ENCODE data around the gene PDE11A.

The PDE11A gene

GRCh38 chr2:177712462-177712861 is 360.1 kb downstream of the PDE11A start:
- Histone ChIP-seq H3K79me2 (ENCODE audit: insufficient read depth, low read length) (no peaks in the 10 kb centered on the region), H4K20me1 (ENCODE audit: low read depth, low read length) (no peaks in the 10 kb centered on the region), H3F3A (ENCODE audit: insufficient read depth) (no peaks in the 10 kb centered on the region), H3K27me3 (ENCODE audit: low read length) (no peaks in the 10 kb centered on the region), H3K9me2 (replicated peaks; ENCODE audit: insufficient read depth, low read length) (no peaks in the 10 kb centered on the region), H3K9ac (ENCODE audit: low read length) (no peak overlapping the region), H3K4me3 (ENCODE audit: insufficient read depth, low read length, poor library complexity, severe bottlenecking) (no peak overlapping the region), H3K4me2 (ENCODE audit: low read depth, low read length, poor library complexity, severe bottlenecking) (no peak overlapping the region), H3K36me3 (ENCODE audit: low read length) (no peaks in the 10 kb centered on the region), H3K9me3 (ENCODE audit: insufficient read depth, low read length) (no peaks in the 10 kb centered on the region), H3K27ac (ENCODE audit: low read depth, low read length) (no peak overlapping the region), H2AFZ (ENCODE audit: low read depth, low read length, severe bottlenecking) (no peak overlapping the region)
- TF ChIP-seq EZH2phosphoT487 (conservative IDR thresholded peaks at IDR 0.05; ENCODE audit: low read length): no peak
- TF ChIP-seq, protein P1, sequence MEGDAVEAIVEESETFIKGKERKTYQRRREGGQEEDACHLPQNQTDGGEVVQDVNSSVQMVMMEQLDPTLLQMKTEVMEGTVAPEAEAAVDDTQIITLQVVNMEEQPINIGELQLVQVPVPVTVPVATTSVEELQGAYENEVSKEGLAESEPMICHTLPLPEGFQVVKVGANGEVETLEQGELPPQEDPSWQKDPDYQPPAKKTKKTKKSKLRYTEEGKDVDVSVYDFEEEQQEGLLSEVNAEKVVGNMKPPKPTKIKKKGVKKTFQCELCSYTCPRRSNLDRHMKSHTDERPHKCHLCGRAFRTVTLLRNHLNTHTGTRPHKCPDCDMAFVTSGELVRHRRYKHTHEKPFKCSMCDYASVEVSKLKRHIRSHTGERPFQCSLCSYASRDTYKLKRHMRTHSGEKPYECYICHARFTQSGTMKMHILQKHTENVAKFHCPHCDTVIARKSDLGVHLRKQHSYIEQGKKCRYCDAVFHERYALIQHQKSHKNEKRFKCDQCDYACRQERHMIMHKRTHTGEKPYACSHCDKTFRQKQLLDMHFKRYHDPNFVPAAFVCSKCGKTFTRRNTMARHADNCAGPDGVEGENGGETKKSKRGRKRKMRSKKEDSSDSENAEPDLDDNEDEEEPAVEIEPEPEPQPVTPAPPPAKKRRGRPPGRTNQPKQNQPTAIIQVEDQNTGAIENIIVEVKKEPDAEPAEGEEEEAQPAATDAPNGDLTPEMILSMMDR (IDR thresholded peaks at IDR 0.05; ENCODE audit: insufficient read depth, low read length, poor library complexity, severe bottlenecking): no peak

DNA sequence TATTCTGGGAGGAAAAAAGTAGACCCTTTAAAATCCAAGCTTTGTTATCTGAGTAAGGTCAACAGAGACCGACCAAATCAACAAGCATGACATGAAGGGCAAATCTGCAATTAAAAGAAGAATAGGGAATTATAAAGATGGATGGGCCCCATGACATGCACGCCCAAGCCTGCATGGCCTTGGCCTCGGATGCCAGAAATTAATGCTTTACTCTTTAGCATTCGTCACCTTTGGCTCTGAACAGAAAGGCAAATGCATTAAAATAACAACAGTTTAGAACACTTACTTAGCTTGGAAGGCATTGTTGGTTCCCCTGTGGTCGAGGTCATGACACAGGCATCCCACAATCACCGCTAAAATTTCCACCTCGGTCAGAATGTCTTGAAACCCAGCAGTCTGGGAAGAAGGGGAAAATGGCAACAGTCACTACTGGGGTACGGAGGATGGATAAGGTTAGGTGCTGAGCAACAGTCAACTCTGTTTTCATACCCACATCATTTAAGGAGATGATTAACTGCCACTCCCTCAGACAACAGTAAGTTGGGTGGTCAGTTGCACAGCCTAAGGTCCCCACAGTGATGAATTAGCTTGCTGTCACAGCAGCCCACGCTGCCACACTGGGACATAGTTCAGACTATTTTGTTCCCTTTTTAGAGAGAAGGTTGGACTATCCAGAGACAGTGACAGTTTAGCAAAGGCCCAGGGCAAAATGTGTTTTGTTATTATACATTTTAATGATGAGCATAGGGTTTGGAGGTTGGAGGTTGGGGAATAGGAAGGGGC is 360.9 kb downstream of the PDE11A start:
- Histone ChIP-seq H3K9me3 (ENCODE audit: insufficient read depth, low read length) (no peaks in the 10 kb centered on the region), H3K27me3 (ENCODE audit: low read length) (no peaks in the 10 kb centered on the region), H2AFZ (ENCODE audit: low read depth, low read length, severe bottlenecking) (no peak overlapping the region), H3K4me3 (ENCODE audit: insufficient read depth, low read length, poor library complexity, severe bottlenecking) (no peak overlapping the region), H3K9ac (ENCODE audit: low read length) (no peak overlapping the region), H3K27ac (ENCODE audit: low read depth, low read length) (no peak overlapping the region), H3K4me2 (ENCODE audit: low read depth, low read length, poor library complexity, severe bottlenecking) (no peak overlapping the region), H3K79me2 (ENCODE audit: insufficient read depth, low read length) (no peaks in the 10 kb centered on the region), H3K9me2 (replicated peaks; ENCODE audit: insufficient read depth, low read length) (no peaks in the 10 kb centered on the region), H3F3A (ENCODE audit: insufficient read depth) (no peaks in the 10 kb centered on the region), H3K36me3 (ENCODE audit: low read length) (no peaks in the 10 kb centered on the region), H4K20me1 (ENCODE audit: low read depth, low read length) (no peaks in the 10 kb centered on the region)
- TF ChIP-seq EZH2phosphoT487 (conservative IDR thresholded peaks at IDR 0.05; ENCODE audit: low read length): no peak
- TF ChIP-seq, protein P1 (IDR thresholded peaks at IDR 0.05; ENCODE audit: insufficient read depth, low read length, poor library complexity, severe bottlenecking): no peak

DNA sequence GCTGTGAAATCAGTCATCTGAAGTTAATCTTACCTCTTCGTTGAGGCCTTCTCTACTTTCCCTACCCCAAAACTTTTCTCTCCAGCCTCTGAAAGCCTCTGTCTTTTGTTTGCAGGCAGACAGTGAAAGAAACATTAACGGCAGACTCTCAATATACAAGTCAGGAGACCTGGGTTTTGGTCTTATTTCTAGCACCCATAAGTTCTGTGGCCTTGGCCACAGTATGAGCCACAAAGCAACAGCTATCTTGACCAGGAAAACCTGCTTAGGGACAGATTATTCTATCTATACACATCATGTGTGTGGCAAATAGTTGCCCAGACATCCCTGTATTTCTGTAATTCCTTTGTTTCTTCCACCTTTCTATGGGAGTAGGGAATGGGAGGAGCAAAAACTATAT is 361.7 kb downstream of the PDE11A start:
- H3K79me2 ChIP-seq (ENCODE audit: insufficient read depth, low read length): no peaks in the 10 kb centered on the region
- no peak overlapping the region for H3K9ac ChIP-seq (ENCODE audit: low read length)
- TF ChIP-seq EZH2phosphoT487 (conservative IDR thresholded peaks at IDR 0.05; ENCODE audit: low read length): no peak
- TF ChIP-seq, protein P1 (IDR thresholded peaks at IDR 0.05; ENCODE audit: insufficient read depth, low read length, poor library complexity, severe bottlenecking): no peak
- no peak overlapping the region for H3K27ac ChIP-seq (ENCODE audit: low read depth, low read length)
- H3K9me2 ChIP-seq (replicated peaks; ENCODE audit: insufficient read depth, low read length): no peaks in the 10 kb centered on the region
- H3F3A ChIP-seq (ENCODE audit: insufficient read depth): no peaks in the 10 kb centered on the region
- H2AFZ ChIP-seq (ENCODE audit: low read depth, low read length, severe bottlenecking): no peak overlapping the region
- no peaks in the 10 kb centered on the region for H4K20me1 ChIP-seq (ENCODE audit: low read depth, low read length)
- no peaks in the 10 kb centered on the region for H3K36me3 ChIP-seq (ENCODE audit: low read length)
- no peaks in the 10 kb centered on the region for H3K9me3 ChIP-seq (ENCODE audit: insufficient read depth, low read length)
- H3K27me3 ChIP-seq (ENCODE audit: low read length): no peaks in the 10 kb centered on the region
- H3K4me2 ChIP-seq (ENCODE audit: low read depth, low read length, poor library complexity, severe bottlenecking): no peak overlapping the region
- H3K4me3 ChIP-seq (ENCODE audit: insufficient read depth, low read length, poor library complexity, severe bottlenecking): no peak overlapping the region

Measured in SU-DHL-6 (cell line).